ENCODE measurements around the gene LAD1.

- TF ChIP-seq CTCF (IDR thresholded peaks at IDR 0.05 in 8 of 11, conservative IDR thresholded peaks at IDR 0.05 in 3 of 11) (no peak), POLR2A (IDR thresholded peaks at IDR 0.05) (no peak)
These were observed 24.5 kb upstream of the LAD1 start for GRCh38 chr1:201423655-201424054.
